NT2/D1 (cell line): ENCODE measurements around the gene FAM50B.

Experiments
- SUZ12 ChIP-seq: IDR thresholded peaks from 2 replicates; pipeline ENCODE4 v1.6.1; 2011; ENCODE audit not compliant: insufficient read length, insufficient read depth; ENCODE audit errors: extremely low read depth
- YY1 ChIP-seq: IDR thresholded peaks from 2 replicates; pipeline ENCODE4 v1.6.1; 2011; ENCODE audit not compliant: insufficient read length, insufficient read depth
- ZNF274 ChIP-seq: IDR thresholded peaks from 2 replicates; pipeline ENCODE4 v1.6.1; 2011; ENCODE audit warnings: mild to moderate bottlenecking, low read depth, low read length

DNA sequence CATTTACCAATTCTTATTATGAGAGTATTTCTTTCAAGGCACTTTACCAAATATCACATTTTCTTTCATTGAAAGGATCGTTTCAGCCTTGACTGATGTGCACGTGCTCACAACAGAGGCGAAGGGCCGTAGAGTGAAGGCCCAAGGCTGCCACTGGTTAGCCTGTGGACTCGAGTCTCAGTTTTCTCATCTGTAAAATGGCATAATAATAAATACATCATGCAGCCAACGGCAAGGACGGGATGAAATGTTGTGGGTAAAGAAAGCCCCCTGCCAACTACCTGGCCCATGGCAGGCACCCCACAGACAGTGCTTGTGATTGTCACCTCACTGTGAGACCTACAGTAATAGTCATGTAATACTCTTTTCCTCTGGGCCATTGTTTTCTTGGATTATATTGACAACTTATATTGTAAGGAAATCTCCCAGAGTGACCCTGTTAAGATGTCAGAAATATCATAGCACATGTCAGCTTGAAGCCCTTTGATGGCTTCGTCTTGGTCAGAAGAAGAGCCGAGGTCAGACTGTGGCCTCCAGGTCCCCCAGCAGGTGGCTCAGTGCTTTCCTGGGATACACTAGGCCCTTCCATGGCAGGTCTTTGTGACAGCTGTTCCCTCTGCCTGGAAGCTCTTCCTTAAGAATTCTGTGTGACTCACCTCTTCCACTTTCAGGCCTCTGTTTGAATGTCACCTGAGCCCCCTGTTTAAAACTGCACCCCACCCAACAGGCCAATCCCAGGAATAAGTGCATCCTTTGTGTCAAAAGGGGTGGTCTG is 36.3 kb downstream of the FAM50B start:
- TF ChIP-seq ZNF274 (no peak), YY1 (no peak), SUZ12 (no peak)
